Gastroesophageal sphincter (tissue), 3 donors: ENCODE data around the gene TNS3.

Experiments
- POLR2AphosphoS5 ChIP-seq: sonication (generic); formaldehyde crosslinking; IDR thresholded peaks from one replicate; pipeline ENCODE4 v1.6.1; 2017; ENCODE audit warnings: antibody characterized with exemption
- TF ChIP-seq, protein P1 (sequence below), 4 experiments: fragments of 200-600 bp in 2 of 4; fragments of 450-650 bp in 2 of 4; sonication (generic) in 1 of 4; IDR thresholded peaks; one replicate each; pipeline ENCODE4 v1.5.1; 2017 to 2019; ENCODE audit warnings: antibody characterized with exemption in 4 of 4, mild to moderate bottlenecking in 2 of 4, moderate library complexity in 2 of 4

DNA sequence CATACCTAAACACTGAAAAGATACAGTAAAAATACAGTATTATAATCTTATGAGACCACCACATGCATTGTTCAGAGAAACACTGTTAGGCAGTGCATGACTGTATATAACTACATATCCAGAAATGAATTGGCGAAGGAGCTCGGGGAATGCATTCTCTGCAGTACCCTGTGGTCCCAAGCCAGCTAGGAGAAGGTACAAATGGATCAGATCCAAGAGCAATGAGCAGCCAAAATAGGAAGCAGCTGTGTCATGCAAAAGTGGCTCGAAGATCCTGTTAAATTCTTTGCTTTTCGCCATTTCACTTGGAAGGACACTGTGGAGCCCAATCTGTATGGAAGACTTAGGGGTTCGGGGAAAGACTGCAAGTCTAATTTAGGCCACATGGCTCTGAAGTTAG is 334.8 kb downstream of the TNS3 start:
- TF ChIP-seq, protein P1, sequence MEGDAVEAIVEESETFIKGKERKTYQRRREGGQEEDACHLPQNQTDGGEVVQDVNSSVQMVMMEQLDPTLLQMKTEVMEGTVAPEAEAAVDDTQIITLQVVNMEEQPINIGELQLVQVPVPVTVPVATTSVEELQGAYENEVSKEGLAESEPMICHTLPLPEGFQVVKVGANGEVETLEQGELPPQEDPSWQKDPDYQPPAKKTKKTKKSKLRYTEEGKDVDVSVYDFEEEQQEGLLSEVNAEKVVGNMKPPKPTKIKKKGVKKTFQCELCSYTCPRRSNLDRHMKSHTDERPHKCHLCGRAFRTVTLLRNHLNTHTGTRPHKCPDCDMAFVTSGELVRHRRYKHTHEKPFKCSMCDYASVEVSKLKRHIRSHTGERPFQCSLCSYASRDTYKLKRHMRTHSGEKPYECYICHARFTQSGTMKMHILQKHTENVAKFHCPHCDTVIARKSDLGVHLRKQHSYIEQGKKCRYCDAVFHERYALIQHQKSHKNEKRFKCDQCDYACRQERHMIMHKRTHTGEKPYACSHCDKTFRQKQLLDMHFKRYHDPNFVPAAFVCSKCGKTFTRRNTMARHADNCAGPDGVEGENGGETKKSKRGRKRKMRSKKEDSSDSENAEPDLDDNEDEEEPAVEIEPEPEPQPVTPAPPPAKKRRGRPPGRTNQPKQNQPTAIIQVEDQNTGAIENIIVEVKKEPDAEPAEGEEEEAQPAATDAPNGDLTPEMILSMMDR (IDR thresholded peaks at IDR 0.05) = no peak
- no peak for TF ChIP-seq POLR2AphosphoS5
